Measurements from ENCODE around the gene SMIM45.

DNA sequence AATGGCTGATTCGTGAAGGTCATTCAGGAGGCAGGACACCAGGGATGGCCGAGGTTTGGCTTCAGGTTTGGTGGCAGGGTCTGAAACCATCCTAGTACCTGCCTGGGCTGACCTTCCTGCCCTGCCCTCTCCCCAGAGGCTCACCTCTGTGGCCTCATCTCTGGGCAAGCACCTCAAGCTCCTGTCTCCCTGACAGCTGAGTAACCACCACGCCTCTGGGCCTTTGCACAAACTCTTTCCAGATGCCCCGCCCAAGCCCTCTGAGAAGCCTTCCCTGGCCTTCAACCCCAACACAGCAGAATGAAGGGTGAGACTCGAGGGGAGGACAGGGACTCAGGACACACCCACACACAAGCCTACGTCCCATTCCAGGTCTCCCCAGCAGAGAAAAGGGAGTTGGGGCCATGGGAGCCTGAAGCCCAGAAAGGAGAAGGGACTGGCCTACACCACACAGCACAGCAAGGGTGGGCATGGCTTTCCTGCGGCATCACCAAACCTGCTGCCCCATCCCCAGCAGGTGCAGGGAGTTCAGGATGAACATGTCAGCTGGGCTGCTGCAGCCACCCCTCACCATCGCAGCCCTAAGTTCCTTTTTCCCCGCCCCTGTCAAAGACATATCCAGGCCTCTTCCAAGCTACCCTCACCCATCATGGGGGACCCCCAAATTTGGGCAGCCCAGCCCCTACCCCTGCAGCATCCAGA is 39.5 kb upstream of the SMIM45 start:
- TF ChIP-seq, protein P1, sequence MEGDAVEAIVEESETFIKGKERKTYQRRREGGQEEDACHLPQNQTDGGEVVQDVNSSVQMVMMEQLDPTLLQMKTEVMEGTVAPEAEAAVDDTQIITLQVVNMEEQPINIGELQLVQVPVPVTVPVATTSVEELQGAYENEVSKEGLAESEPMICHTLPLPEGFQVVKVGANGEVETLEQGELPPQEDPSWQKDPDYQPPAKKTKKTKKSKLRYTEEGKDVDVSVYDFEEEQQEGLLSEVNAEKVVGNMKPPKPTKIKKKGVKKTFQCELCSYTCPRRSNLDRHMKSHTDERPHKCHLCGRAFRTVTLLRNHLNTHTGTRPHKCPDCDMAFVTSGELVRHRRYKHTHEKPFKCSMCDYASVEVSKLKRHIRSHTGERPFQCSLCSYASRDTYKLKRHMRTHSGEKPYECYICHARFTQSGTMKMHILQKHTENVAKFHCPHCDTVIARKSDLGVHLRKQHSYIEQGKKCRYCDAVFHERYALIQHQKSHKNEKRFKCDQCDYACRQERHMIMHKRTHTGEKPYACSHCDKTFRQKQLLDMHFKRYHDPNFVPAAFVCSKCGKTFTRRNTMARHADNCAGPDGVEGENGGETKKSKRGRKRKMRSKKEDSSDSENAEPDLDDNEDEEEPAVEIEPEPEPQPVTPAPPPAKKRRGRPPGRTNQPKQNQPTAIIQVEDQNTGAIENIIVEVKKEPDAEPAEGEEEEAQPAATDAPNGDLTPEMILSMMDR (IDR thresholded peaks at IDR 0.05): no peak
- TF ChIP-seq POLR2A (IDR thresholded peaks at IDR 0.05): no peak
